K562 (cell line): ENCODE data around the gene KCNK6. TPM values are rescaled to one million over a fixed set of nuclear protein-coding genes. Genes with fewer than 3 reads are reported as not detected.

Experiments used
- CCNT2 ChIP-seq: IDR thresholded peaks from 2 replicates; pipeline ENCODE4 v1.6.1; 2011; ENCODE audit warnings: borderline replicate concordance, low read depth, mild to moderate bottlenecking, moderate library complexity, mixed read lengths, low read length; ENCODE audit not compliant: insufficient read length; ENCODE audit errors: extremely low read depth
- MAZ ChIP-seq, 2 experiments: fragments of 450-650 bp in 1 of 2; sonication (generic) in 1 of 2; formaldehyde crosslinking; IDR thresholded peaks in 1 of 2; conservative IDR thresholded peaks in 1 of 2; 2 replicates each; pipeline versions ENCODE4 v1.4.0 to v1.5.0; 2020; ENCODE audit warnings: mild to moderate bottlenecking in 1 of 2, missing genetic modification reagents in 1 of 2
- POLR2AphosphoS2 ChIP-seq: IDR thresholded peaks from 2 replicates; pipeline ENCODE4 v1.6.1; 2012; ENCODE audit warnings: low read length, improper control_type of control experiment
- PRPF4 ChIP-seq: fragments of 200-400 bp; formaldehyde crosslinking; IDR thresholded peaks from one replicate; pipeline ENCODE4 v1.6.1; 2017; ENCODE audit warnings: low read length, low read depth, mild to moderate bottlenecking; ENCODE audit not compliant: insufficient read depth, poor library complexity, severe bottlenecking
- RAD21 ChIP-seq, 2 experiments: fragments of 250-450 bp in 1 of 2; fragments of 450-650 bp in 1 of 2; sonication (Bioruptor Pico) in 1 of 2; formaldehyde crosslinking in 1 of 2; IDR thresholded peaks in 1 of 2; conservative IDR thresholded peaks in 1 of 2; 2 replicates each; pipeline versions ENCODE4 v1.4.0 to v1.8.0; 2020 to 2022; ENCODE audit warnings: mild to moderate bottlenecking in 2 of 2, moderate library complexity in 1 of 2
- RBM14 ChIP-seq: fragments of 200-400 bp; formaldehyde crosslinking; IDR thresholded peaks from 2 replicates; pipeline ENCODE4 v1.6.1; 2018; ENCODE audit warnings: low read depth, mild to moderate bottlenecking, low read length, moderate library complexity, borderline replicate concordance; ENCODE audit not compliant: insufficient read depth
- ZNF121 ChIP-seq: sonication (generic); formaldehyde crosslinking; conservative IDR thresholded peaks from 2 replicates; pipeline ENCODE4 v1.8.0; 2022; ENCODE audit warnings: missing genetic modification reagents
- polyA plus RNA-seq, 8 experiments: library from polyadenylated mRNA; depleted of rRNA in 4 of 8; stranded (reverse) in 5 of 8; unstranded in 3 of 8; fragments of >200 nt; fragmentation: Nextera tagmentation in 2 of 8; fragmentation: Illumina TruSeq in 1 of 8; extraction: Ambion mirVana in 2 of 8; extraction: Trizol in 1 of 8; gene quantifications; 2 replicates each; pipeline versions ENCODE4 v1.2.1 to v1.2.3, GENCODE V29; 2011 to 2014; ENCODE audit warnings: inconsistent platforms in 1 of 8, missing spikeins in 1 of 8
- total RNA-seq, 7 experiments: library from RNA; depleted of rRNA in 6 of 7; stranded (reverse); fragments of >200 nt in 6 of 7; fragmentation: Illumina TruSeq in 2 of 7; extraction: Trizol in 2 of 7; gene quantifications; 2 replicates each; pipeline versions ENCODE4 v1.2.1 to v1.2.3, GENCODE V29; 2011 to 2021; ENCODE audit warnings: low replicate concordance in 1 of 7
- TF ChIP-seq, protein P1 (sequence below): fragments of 450-650 bp; IDR thresholded peaks from 2 replicates; pipeline ENCODE4 v1.6.1; 2016; ENCODE audit warnings: mild to moderate bottlenecking, moderate library complexity
- TF ChIP-seq, protein P2 (sequence below): fragments of 450-650 bp; formaldehyde crosslinking; IDR thresholded peaks from 2 replicates; pipeline ENCODE4 v1.4.0; 2020; ENCODE audit warnings: mild to moderate bottlenecking, moderate library complexity
- TF ChIP-seq, protein P3 (sequence below): IDR thresholded peaks from 3 replicates; pipeline ENCODE4 v1.6.1; 2011; ENCODE audit warnings: borderline replicate concordance, mild to moderate bottlenecking, moderate library complexity; ENCODE audit not compliant: insufficient read length; ENCODE audit errors: extremely low read depth

KCNK6 gene
- total and polyA plus RNA-seq, 9 of the 15 experiments (the other 6 are each of a cell fraction or from before 2014, with no cell fraction given), result 0.05 to 0.42 (median 0.15) TPM

- TF ChIP-seq, protein P1, sequence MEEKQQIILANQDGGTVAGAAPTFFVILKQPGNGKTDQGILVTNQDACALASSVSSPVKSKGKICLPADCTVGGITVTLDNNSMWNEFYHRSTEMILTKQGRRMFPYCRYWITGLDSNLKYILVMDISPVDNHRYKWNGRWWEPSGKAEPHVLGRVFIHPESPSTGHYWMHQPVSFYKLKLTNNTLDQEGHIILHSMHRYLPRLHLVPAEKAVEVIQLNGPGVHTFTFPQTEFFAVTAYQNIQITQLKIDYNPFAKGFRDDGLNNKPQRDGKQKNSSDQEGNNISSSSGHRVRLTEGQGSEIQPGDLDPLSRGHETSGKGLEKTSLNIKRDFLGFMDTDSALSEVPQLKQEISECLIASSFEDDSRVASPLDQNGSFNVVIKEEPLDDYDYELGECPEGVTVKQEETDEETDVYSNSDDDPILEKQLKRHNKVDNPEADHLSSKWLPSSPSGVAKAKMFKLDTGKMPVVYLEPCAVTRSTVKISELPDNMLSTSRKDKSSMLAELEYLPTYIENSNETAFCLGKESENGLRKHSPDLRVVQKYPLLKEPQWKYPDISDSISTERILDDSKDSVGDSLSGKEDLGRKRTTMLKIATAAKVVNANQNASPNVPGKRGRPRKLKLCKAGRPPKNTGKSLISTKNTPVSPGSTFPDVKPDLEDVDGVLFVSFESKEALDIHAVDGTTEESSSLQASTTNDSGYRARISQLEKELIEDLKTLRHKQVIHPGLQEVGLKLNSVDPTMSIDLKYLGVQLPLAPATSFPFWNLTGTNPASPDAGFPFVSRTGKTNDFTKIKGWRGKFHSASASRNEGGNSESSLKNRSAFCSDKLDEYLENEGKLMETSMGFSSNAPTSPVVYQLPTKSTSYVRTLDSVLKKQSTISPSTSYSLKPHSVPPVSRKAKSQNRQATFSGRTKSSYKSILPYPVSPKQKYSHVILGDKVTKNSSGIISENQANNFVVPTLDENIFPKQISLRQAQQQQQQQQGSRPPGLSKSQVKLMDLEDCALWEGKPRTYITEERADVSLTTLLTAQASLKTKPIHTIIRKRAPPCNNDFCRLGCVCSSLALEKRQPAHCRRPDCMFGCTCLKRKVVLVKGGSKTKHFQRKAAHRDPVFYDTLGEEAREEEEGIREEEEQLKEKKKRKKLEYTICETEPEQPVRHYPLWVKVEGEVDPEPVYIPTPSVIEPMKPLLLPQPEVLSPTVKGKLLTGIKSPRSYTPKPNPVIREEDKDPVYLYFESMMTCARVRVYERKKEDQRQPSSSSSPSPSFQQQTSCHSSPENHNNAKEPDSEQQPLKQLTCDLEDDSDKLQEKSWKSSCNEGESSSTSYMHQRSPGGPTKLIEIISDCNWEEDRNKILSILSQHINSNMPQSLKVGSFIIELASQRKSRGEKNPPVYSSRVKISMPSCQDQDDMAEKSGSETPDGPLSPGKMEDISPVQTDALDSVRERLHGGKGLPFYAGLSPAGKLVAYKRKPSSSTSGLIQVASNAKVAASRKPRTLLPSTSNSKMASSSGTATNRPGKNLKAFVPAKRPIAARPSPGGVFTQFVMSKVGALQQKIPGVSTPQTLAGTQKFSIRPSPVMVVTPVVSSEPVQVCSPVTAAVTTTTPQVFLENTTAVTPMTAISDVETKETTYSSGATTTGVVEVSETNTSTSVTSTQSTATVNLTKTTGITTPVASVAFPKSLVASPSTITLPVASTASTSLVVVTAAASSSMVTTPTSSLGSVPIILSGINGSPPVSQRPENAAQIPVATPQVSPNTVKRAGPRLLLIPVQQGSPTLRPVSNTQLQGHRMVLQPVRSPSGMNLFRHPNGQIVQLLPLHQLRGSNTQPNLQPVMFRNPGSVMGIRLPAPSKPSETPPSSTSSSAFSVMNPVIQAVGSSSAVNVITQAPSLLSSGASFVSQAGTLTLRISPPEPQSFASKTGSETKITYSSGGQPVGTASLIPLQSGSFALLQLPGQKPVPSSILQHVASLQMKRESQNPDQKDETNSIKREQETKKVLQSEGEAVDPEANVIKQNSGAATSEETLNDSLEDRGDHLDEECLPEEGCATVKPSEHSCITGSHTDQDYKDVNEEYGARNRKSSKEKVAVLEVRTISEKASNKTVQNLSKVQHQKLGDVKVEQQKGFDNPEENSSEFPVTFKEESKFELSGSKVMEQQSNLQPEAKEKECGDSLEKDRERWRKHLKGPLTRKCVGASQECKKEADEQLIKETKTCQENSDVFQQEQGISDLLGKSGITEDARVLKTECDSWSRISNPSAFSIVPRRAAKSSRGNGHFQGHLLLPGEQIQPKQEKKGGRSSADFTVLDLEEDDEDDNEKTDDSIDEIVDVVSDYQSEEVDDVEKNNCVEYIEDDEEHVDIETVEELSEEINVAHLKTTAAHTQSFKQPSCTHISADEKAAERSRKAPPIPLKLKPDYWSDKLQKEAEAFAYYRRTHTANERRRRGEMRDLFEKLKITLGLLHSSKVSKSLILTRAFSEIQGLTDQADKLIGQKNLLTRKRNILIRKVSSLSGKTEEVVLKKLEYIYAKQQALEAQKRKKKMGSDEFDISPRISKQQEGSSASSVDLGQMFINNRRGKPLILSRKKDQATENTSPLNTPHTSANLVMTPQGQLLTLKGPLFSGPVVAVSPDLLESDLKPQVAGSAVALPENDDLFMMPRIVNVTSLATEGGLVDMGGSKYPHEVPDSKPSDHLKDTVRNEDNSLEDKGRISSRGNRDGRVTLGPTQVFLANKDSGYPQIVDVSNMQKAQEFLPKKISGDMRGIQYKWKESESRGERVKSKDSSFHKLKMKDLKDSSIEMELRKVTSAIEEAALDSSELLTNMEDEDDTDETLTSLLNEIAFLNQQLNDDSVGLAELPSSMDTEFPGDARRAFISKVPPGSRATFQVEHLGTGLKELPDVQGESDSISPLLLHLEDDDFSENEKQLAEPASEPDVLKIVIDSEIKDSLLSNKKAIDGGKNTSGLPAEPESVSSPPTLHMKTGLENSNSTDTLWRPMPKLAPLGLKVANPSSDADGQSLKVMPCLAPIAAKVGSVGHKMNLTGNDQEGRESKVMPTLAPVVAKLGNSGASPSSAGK, result no peak
- TF ChIP-seq RBM14, result no peak
- TF ChIP-seq, protein P2, sequence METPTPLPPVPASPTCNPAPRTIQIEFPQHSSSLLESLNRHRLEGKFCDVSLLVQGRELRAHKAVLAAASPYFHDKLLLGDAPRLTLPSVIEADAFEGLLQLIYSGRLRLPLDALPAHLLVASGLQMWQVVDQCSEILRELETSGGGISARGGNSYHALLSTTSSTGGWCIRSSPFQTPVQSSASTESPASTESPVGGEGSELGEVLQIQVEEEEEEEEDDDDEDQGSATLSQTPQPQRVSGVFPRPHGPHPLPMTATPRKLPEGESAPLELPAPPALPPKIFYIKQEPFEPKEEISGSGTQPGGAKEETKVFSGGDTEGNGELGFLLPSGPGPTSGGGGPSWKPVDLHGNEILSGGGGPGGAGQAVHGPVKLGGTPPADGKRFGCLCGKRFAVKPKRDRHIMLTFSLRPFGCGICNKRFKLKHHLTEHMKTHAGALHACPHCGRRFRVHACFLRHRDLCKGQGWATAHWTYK (CRISPR knock-in tag), result no peak
- peak; percentile 91; the same call in 1 of the 2 replicates for TF ChIP-seq POLR2AphosphoS2
- peak; percentile 50 for TF ChIP-seq CCNT2
- no peak for TF ChIP-seq PRPF4
- no peak for TF ChIP-seq ZNF121 (CRISPR knock-in tag)
- TF ChIP-seq, protein P3, sequence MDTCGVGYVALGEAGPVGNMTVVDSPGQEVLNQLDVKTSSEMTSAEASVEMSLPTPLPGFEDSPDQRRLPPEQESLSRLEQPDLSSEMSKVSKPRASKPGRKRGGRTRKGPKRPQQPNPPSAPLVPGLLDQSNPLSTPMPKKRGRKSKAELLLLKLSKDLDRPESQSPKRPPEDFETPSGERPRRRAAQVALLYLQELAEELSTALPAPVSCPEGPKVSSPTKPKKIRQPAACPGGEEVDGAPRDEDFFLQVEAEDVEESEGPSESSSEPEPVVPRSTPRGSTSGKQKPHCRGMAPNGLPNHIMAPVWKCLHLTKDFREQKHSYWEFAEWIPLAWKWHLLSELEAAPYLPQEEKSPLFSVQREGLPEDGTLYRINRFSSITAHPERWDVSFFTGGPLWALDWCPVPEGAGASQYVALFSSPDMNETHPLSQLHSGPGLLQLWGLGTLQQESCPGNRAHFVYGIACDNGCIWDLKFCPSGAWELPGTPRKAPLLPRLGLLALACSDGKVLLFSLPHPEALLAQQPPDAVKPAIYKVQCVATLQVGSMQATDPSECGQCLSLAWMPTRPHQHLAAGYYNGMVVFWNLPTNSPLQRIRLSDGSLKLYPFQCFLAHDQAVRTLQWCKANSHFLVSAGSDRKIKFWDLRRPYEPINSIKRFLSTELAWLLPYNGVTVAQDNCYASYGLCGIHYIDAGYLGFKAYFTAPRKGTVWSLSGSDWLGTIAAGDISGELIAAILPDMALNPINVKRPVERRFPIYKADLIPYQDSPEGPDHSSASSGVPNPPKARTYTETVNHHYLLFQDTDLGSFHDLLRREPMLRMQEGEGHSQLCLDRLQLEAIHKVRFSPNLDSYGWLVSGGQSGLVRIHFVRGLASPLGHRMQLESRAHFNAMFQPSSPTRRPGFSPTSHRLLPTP, result no peak
- no peak for TF ChIP-seq RAD21 (CRISPR knock-in tag; conservative IDR thresholded peaks at IDR 0.05 in 1 of 2, IDR thresholded peaks at IDR 0.05 in 1 of 2)
- peak; percentile 44 to 96; a peak in 3 of 4 replicates for TF ChIP-seq MAZ (CRISPR knock-in tag; conservative IDR thresholded peaks at IDR 0.05 in 1 of 2, IDR thresholded peaks at IDR 0.05 in 1 of 2)
Observed at GRCh38 chr19:38304866-38305429, 14.7 kb upstream of the KCNK6 start (continued).
